HG03354 (cell line): ENCODE data around the gene ING5.
"Not testable (repeated sequence)": the region's sequence is repeated elsewhere in the genome, so short reads cannot be mapped to it uniquely, and the experiment has no call there.

Source experiments
- ATAC-seq: cut with Tn5 transposase; IDR thresholded peaks from one replicate; pipeline ENCODE4 v1.9.1; 2021; ENCODE audit warnings: mild to moderate bottlenecking; ENCODE audit not compliant: unreplicated experiment, poor library complexity, severe bottlenecking

ING5 gene

DNA sequence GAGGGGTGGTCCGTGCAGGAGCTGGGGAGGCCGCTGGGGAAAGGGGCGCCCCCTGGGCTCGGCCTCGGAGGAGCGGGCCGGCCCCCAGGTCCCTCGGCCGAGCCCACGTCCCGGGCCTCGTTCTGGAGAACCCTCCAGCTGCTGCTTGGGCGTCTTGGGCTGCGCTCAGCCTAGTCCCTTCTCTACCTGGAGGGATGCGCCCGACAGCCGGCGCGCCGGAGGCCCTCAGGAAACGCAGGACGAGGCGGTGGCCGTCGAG lies 32.3 kb downstream of the ING5 start:
- ATAC-seq: peak; percentile 34

DNA sequence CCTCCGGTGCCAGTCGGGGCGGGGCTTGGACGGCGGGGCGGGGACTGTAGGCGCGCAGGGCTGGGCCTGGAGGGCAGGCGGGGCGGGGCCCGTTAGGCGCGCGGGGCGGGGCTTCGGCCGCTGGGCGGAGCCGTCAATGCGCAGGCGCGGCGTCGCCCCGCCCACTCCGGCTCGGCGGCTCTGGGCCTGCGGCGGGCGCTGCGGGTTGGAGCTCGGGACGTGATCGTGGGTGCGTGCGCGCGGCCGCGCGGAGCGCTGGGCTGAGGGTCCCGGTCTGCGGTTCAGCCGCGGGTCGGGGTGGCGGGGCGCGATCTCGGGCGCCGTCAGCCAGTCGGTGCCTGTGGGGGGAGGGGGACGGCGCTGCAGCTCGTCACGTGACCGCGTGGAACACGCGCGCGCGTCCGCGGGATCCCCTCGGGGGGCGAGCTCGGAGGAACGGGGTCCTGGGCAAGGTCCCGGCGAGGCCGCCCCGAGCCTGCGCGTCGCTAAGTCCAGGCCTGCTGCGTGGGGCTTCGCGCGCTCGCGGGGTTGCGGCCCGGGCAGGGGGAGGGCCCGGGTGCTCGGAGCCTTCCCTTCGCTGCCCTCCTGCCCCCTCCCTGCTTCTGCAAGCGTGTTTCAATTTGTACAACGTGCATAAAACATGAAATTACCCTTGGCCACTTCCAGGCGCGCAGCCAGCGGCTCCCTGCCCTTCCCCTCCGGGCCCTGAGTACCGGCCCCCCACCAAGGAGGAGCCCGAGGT lies 32.8 kb downstream of the ING5 start, which contains the start of gene D2HGDH:
Gene D2HGDH (plus strand): TSS at position 164 of the 742 bp plus-strand sequence. CDS start 595 bp downstream, outside the sequence.
- ATAC-seq: peak; percentile 80

DNA sequence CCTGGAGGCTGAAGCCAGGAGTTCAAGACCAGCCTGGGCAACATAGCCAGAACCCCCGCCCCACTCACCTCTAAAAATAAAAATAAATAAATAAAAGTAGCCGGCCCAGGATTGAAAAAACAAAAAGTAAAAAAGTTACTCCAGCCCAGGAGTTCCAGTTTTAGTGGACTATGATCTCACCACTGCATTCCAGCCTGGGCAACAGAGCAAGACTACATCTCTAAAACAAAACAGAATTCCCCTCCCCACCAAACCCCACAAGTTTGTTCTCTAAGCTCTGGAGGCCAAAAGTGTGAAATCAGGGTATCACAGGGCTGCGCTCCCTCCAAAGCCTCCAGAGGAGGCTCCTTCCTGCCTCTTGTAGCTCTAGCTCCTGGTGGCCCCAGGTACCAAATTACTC lies 34.3 kb downstream of the ING5 start:
- no peak for ATAC-seq

DNA sequence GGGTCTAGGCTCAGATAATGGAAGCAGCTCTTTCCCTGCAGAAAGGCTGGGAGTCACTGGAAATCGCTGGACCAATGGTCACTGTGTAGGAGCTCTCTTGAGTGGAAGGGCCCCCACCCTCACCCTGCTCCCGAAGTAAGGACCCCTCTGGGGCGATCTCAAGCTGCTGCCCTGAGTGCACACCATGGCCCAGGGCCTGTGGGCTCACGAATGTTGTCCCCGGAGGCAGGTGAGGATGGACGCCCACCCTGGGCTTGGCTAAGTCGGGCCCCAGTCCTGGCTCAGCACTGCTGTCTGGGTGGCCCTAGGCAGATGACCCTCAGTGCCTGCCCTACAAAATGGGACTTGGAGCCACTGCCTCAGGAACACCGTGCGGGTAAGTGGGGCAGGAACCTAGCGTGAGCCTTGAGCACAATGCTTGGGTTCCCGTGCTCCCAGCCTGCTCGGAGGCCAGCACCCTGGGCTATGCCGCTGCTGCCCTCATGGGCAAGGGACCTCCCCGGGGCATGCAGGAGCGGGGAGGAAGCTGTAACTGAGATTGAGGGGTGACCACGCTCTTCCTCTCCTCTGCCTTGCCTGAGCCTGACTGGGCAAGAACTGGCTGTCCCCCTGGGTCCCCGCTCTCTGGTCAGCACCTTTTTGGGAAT lies 36.3 kb downstream of the ING5 start:
- no peak for ATAC-seq

DNA sequence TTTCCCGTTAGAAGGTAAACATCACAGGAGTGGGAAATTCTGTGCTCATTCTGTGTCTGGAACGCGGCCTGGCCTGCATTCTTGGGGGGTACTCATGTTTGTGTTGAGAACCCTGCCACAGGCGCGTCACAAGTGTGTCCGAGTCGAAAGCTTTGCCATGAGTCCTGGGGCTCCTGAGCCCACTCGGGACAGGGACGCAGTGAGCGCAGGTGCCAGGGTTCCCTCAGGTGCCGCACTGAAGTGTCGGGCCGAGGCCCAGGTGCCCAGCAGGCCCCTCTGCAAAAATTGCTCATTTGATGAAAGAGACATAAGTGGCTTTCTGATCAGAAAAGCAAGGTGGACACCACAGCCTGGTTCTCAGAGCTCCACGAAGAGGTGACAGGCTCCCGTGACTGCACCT lies 37.3 kb downstream of the ING5 start:
- ATAC-seq: no peak

DNA sequence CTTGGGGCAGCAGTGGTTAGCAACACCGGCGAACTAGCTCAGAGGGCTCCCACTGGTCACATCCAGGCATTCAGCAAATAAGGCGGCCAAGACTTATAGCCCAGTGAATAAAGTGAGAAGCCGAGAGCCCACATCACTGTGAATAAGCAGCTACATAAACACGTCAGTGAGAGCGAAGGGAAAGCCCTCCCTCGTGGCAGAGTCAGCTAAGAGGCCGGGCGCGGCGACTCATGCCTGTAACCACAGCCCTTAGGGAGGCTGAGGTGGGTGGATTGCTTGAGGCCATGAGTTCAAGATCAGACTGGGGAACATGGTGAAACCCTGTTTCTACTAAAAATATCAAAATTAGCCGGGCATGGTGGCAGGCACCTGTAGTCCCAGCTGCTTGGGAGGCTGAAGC lies 37.8 kb downstream of the ING5 start:
- ATAC-seq: no peak

DNA sequence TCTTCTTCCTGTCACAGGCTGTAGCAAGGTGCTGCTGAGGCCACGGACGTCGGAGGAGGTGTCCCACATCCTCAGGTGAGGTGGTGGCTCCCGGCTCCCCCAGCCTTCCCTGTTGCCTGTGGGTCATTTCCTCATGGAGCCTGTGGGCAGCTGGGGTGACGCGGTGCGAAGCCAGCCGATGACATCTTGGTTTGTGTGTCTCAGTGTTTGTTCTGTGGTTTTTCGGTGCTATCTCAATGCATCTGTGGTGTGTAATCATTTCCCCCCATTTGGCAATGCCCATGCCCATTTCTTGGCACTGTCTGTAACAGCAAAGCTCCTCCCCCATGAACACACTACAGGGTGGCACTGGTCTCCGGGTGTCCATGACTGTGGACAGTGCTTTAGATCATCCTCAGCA lies 39.2 kb downstream of the ING5 start:
- ATAC-seq: no peak

DNA sequence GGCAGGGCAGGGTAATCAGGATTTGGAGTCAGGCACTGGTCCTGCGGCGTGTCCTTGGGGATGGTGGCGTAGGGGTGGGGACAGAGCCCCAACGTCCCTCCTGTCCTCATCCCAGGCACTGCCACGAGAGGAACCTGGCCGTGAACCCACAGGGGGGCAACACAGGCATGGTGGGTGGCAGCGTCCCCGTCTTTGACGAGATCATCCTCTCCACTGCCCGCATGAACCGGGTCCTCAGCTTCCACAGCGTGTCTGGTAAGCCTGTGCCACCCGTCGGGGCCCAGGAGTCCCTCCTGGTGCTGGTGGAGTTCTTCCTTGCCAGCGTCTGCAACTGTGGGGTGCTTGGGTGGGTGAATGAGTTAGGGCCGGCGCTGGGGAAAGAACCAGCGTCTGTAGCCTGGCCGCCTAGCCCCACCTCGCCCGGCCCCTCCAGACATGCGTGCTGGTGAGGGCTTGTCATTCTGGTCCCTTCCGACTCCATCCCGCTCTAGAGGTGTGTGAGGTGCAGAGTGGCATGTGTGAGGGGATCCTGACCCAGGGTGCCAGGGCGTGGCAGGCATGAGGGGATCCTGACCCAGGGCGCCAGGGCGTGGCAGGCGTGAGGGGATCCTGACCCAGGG lies 40.6 kb downstream of the ING5 start:
- ATAC-seq: no peak

DNA sequence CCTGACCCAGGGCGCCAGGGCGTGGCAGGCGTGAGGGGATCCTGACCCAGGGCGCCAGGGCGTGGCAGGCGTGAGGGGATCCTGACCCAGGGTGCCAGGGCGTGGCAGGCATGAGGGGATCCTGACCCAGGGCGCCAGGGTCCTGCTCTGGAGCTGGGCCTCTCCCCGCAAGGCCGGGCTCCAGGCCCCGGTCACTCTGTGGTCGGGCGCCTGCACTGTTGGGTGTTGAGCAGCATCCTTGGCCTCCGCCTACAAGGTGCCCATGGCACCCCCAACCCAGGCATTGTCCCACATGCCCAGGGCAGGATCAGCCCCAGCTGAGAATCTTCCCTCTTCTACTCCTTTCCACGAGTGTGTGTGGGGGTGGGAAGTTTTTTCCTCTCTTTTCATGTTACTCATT lies 41.2 kb downstream of the ING5 start:
- ATAC-seq: not testable (repeated sequence)

DNA sequence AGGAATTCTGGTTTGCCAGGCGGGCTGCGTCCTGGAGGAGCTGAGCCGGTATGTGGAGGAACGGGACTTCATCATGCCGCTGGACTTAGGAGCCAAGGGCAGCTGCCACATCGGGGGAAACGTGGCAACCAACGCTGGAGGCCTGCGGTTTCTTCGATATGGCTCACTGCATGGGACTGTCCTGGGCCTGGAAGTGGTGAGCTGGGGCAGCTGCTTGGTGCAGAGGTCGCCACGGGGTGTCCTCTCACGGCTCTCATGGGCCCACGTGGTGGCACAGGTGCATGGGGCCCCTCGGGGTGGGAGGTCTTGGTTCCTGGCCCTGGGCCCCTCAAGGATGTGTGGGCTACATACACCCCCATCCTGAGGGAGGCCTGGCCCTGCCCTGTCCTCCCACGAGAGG lies 41.8 kb downstream of the ING5 start:
- ATAC-seq: no peak

DNA sequence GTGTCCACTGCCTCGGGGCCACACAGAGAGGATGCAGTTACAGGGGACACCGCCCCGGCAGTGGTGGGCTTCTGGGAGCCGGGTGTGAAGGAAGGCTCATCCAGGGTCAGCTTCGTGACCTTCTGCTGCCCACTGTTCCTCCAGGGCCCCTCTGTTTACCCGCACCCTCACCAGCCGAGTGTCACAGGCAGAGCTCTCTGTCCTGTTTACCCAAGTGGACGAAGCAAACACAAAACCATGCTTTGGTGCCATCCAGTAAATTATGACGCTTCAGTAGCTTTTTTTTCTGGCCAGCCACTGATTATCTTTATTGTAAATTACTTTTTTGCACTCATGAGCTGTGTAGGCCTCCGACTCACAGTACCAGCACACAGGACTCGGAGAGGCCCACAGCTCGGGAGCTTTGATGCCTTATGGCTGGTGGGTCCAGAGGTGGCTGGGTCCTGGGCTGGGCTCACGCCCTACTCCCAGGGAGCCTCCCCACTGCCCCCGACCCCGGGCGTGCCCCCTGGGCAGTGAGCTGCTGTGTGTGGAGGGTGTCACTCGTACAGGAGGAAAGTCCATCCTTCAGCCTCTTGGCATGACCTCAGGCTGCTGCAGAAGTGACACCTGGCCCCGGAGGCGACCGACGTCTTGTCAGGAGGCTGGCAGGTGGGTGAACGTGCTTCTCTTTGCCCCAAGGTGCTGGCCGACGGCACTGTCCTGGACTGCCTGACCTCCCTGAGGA lies 42.4 kb downstream of the ING5 start:
- no peak for ATAC-seq

DNA sequence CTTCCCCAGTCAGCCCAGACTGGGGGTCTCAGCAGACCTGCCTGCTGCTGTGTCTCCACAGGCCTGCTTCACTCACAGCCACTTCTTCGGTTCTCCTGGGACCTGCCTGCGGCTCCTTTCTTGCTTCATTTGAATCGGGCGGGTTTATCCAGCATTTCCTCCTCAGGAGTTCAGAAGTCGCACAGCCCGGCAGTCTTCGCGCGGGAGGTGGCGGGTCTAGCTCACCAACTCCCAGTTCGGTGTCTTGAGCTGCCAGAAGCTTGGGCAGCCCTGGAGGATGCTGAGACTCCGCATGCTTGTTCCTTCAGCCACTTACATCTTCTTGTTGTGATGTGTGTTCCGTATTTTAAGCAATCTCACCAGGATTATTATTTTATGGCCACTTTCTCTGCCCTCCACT lies 43.4 kb downstream of the ING5 start:
- ATAC-seq: no peak

DNA sequence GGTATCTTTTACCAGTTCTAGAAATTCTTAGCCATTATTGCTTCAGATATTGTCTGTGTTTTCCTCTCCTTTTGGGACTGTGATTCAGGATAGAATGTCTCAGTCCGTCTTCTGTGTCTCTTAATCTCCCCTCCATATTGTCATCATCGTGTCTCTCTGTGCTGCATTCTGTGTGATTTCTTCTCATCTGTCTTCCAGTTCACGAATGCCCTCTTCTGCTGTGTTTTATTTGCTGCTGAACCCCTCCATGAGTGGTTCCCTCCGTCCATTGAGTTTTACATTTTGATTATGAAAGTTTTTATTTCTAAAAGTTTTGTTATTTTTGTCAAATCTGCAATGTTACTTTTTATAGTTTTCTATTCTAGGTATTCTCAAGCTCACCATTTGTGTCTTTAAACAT lies 44.2 kb downstream of the ING5 start:
- ATAC-seq: no peak

DNA sequence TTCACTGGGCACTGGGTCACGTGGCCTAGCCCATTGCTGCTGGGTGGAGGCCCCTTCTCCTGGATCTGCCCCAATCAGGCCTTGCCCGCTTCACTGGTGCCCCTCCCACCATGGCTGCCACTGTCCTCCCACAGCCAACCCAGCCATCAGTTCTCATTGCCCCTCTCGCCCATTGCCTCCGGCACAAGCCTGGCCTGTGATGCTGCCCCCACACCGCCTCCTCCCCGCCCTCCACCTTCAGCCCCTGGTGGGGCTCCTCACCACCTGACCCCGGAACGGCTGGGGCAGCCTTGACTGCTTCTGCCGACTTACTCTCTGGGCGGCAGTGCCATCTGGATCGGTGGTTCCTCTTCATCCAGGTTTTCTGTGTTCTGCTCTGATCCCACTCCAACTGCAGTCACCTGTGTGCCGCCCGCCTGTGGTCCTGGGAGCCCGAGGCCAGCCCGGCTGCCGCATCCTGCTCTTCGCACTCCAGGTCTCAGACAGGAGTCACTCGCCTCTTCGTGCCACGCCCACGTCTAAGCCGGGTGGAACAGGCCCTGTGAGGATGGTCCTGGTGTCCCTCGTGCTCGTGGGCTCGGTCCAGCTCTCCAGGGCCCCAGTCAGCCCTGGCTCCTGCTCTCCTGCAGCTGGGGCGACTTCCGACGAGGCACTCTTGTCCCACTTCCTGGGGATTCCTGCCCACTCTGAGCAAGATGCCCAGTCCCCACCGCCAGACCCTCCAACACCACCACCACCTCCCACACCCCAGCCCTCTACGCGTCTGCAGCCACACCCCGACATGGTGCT lies 46.8 kb downstream of the ING5 start:
- ATAC-seq: no peak

DNA sequence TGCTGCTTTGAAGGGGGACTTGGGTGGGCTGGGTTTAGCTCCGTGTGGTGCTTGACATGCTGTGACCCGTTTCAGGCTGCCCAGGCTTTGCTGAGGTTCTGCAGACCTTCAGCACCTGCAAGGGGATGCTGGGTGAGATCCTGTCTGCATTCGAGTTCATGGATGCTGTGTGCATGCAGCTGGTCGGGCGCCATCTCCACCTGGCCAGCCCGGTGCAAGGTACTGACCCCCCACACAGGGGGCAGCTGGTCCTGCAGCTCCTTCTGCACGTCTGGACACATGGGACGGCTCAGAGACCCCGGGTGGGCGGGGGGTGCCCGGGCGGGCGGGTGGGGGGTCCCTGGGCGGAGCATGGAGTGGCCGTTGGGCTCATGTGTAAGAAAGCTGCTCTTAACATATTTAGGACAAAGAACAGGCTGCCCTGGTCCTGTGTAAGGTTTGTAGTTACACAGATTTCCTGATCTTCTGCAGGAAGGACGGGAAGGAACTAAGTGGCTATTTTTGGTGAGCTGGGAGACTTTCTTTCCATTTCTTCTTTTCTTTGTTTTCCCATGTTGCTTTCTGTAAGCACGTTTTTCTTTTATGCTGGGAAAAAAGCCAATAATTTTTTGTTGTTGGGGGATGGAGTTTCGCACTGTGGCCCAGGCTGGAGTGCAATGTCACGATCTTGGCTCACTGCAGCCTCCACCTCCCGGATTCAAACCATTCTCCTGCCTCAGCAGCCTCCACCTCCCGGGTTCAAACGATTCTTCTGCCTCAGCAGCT lies 48.4 kb downstream of the ING5 start:
- ATAC-seq: no peak

DNA sequence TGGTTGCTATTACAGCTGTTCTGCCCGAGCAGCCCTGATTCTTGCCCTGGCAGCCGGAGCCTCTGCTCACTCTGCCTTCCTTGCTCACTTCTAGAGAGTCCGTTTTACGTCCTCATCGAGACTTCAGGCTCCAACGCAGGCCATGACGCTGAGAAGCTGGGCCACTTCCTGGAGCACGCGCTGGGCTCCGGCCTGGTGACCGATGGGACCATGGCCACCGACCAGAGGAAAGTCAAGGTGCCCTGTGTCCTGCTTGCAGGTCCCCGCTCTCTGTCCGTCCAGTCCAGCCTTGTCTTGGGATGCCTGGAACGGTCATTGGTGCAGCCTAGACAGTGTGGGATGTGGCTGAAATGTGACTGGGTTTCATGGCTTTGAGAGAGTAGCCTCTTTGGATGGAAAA lies 49.3 kb downstream of the ING5 start:
- ATAC-seq: no peak

DNA sequence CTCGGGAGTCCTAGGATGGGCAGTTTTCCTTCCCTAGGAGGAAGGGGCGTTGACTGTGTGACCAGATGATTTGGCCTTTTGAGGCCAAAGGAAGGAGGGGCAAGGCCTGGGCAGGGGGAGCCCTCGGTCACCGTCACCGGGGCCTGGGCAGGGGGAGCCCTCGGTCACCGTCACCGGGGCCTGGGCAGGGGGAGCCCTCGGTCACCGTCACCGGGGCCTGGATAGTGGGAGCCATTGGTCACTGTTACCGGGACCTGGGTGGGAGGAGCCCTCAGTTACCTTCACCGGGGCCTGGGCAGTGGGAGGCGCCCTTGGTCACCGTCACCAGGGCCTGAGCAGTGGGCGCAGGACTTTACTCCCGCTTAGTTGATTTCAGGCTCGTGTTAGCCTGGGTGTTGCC lies 49.9 kb downstream of the ING5 start:
- ATAC-seq: no peak

DNA sequence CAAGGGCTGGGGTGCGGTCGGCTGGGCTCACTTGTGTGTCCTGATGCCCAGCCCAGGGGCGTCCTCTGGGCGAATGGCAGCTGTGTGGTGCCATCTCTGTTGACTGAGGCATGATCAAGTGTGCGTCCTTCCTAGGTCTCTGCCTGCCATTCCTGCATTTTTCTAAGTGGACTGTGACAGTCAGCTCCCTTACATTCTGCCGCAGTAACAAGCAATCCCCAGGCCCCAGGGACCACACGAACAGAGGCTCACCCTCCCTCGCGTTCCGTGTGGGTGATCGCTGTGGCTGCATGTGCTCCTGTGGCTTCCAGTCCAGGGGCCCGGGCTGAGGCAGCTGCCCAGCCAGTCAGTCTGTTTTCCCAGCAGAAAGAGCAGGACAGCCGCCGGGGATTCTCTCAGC lies 50.4 kb downstream of the ING5 start:
- no peak for ATAC-seq

DNA sequence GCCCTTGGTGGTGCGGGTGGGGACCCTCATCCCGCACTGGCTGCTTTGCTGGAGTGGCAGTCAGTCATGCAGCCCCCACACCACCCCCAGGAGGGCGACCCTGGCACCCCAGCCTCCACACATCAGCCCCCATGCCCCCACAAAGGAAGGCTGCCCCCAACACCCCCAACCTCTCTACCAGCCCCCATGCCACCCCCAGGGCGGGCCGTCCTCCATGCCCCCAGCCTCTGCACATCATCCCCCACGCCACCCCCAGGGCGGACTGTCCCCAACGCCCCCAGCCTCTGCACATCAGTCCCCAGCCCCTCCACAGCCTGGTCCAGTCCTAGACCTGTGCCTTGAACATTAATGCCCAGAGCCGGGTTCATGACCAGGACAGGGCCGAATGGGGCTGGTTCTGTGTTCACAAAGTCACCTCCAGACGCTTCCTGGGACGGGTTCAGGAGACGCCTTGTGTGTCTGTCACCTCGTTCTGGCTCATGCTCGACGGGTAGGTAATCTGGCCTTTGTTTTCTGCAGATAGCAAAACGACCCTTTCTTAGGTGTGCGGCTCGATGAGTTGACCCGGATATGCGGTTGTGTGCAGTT lies 50.9 kb downstream of the ING5 start:
- no peak for ATAC-seq
